Lung microvascular endothelial cell (primary cell): ENCODE data around the gene RAMP3. TPM values are rescaled to one million over a fixed set of nuclear protein-coding genes. Genes with fewer than 3 reads are reported as not detected.
"Not testable (repeated sequence)": the region's sequence is repeated elsewhere in the genome, so short reads cannot be mapped to it uniquely, and the experiment has no call there.

Experiments used
- DNase-seq, 2 donors: peaks; one replicate each; pipeline versions ENCODE4 v3.0.0 to v3.0.0-alpha.2; 2010; ENCODE audit warnings: low read depth in 2 of 2
- total RNA-seq: library from RNA; depleted of rRNA; stranded (reverse); fragments of >200 nt; gene quantifications from 2 replicates; pipeline ENCODE4 v1.2.1, GENCODE V29; 2014

RAMP3 gene
- total RNA-seq, 1 donor from 2014 or later = 218 TPM

DNA sequence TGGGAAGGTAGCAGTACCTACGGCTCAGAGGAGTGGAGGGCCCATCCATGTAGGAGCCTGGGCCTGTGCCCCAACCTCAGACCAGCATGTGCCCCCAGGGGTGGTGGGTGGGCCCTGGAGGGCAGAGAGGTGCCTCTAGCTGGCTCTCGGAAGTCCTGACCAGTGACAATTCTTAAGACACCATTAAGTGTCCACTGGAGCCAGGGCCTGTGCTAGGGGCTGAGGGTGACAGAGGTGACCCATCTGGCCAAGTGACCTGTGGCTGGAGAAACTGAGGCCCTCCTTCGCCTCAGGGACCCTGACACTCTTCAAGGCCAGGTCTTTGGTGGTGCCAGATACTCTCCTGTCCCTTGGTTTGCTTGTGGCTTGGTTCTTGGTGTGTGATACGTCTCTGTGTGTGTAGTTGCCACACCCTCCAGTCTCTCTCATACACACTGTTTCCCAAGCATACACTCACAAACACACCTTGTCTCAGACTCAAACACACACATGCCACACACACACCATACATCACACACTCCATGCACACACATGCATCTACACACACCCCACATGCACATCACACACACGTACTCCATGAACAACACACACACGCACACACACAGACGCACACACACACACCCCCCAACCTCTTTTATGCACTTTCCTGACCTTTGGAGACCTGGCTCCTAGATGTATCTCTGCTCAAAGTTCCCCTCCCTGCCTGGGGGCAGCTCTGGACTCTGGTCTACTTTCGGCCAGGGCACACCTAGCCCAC lies 897 bp upstream of the RAMP3 start:
- no peak for DNase-seq

DNA sequence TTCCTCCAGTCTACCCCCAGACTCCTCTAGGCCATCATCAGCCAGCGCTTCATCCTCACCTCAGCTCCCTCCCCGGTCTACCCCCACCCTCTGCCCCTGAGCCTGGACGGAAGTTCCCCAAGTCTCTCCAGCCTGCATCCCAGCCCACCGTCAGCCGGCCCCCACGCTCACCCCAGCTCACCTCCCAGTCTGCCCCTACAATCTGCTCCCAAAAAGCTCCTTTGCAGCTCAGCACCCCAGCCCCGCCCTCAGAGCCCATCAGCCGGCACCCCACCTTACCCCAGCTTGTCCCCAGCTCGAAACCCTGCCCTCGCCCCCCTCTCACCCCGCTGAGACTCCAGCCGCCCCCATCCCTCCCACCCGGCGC lies 322 bp upstream of the RAMP3 start:
- no peak for DNase-seq

DNA sequence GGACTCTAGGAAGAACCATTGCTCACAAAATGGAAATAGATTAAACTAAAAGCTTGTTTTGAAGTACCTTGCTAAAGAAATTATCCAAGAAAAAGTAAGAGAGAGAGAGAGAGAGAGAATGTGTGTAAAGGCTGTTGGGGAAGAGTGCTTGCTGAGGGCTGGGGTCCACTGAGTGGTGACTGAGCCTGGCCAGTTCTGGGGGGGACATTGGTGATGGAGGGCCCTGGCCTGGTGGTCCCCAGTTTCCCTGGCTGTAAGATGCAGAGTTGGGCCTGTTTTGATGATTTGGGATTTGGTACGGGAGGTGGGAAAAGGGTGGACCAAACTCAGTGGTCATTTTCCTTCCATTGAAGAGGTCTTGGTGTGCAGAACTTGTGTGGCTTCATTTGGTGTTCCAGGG lies 880 bp downstream of the RAMP3 start:
- no peak for DNase-seq

DNA sequence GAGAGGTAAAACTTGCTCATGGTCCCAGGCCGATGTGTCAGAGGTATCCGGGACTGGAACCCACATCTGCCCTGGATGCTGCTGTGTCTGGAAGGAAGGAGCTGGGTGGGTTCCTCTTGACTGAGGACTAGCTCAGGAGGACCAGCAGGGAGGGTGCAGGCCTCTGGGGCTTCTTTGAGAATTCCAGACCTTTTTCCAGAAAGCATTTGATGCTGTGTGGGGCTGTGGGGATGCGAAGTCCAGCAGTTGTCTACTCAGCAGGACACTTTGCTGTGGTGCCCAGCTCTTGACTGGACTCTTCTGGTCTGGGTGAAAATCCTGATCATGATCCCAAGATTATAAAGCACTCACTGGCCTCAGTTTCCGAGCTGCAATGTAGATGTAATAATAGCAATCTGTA lies 1.7 kb downstream of the RAMP3 start:
- DNase-seq = no peak

GRCh38 chr7:45160417-45160881 lies 2.9 kb downstream of the RAMP3 start:
- no peak for DNase-seq

GRCh38 chr7:45161138-45161537 lies 3.5 kb downstream of the RAMP3 start:
- DNase-seq = no peak

DNA sequence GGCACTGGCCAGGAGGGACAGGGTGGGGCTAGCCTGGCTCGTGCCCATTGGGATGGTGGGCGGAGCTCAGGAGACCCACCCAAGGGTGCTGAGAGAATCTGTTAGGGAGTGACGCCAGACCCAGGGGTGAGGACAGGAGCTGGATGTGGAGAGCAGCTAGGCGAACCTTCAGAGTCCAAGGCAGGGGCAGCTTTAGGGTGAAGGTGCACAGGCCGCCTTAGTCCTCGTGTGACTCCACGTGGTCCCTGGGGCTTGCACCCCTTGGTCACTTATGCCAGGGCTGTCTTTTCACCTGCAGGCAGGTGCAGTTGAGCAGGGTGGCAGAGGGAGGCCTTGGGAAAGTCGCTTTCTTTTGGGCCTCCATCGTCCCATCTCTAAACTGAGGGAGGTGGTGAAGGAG lies 4.3 kb downstream of the RAMP3 start:
- DNase-seq = no peak

GRCh38 chr7:45162311-45162845 lies 4.8 kb downstream of the RAMP3 start:
- DNase-seq = no peak

- DNase-seq = no peak
Measured at GRCh38 chr7:45162943-45163691, 5.5 kb downstream of the RAMP3 start.

DNA sequence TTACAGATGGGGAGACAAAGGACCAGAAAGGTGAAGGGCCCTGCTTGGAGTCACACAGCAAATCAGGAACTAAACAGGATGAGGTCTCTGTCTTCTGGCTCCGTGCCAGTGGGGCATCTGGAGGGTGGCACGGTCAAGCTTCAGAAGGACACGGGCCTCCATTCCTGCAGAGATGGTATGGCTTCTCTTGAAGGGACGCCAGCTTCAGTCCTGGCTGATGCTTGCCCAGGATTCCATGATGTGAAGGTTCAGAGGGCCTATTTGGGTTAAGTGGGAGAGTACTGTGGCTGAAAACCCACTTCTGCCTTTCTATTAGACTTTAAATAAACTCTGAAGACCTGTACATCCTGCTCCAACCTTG lies 6.1 kb downstream of the RAMP3 start:
- DNase-seq = no peak

DNA sequence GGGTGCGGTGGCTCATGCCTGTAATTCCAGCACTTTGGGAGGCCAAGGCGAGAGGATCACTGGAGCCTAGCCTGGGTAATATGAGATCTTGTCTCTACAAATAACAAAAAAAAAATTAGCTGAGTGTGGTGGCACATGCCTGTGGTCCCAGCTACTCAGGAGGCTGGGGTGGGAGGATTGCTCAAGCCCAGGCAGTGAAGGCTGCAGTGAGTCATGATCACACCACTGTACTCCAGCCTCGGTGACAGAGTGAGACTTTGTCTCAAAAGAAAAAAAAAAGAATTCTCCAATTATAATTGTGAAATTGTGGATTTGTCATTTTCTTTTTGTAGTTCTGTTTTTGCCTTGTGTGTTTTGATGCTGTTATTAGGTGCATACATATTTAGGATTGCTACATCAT lies 6.7 kb downstream of the RAMP3 start:
- not testable (repeated sequence) for DNase-seq

GRCh38 chr7:45165857-45166256 lies 8.3 kb downstream of the RAMP3 start:
- DNase-seq = no peak

GRCh38 chr7:45171946-45172345 lies 14.4 kb downstream of the RAMP3 start:
- DNase-seq = no peak

GRCh38 chr7:45173596-45174327 lies 16.2 kb downstream of the RAMP3 start:
- DNase-seq = no peak

DNA sequence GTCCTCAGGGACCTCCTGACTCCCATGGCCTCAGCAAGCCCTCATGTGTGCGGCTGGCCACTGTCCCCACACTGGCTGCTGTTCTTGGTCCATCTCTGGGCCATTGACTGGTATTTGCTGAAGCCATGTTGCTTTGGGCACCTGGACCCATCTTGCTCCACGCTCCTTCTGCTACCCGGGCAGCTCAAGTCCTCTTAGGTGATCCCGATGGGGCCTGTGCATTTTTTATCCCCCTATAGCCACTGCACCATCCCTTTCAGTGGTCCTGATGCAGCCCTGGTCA lies 16.7 kb downstream of the RAMP3 start:
- no peak for DNase-seq

GRCh38 chr7:45174966-45175765 lies 17.6 kb downstream of the RAMP3 start:
- no peak for DNase-seq

- no peak for DNase-seq
Measured at GRCh38 chr7:45176091-45176490, 18.5 kb downstream of the RAMP3 start.

DNA sequence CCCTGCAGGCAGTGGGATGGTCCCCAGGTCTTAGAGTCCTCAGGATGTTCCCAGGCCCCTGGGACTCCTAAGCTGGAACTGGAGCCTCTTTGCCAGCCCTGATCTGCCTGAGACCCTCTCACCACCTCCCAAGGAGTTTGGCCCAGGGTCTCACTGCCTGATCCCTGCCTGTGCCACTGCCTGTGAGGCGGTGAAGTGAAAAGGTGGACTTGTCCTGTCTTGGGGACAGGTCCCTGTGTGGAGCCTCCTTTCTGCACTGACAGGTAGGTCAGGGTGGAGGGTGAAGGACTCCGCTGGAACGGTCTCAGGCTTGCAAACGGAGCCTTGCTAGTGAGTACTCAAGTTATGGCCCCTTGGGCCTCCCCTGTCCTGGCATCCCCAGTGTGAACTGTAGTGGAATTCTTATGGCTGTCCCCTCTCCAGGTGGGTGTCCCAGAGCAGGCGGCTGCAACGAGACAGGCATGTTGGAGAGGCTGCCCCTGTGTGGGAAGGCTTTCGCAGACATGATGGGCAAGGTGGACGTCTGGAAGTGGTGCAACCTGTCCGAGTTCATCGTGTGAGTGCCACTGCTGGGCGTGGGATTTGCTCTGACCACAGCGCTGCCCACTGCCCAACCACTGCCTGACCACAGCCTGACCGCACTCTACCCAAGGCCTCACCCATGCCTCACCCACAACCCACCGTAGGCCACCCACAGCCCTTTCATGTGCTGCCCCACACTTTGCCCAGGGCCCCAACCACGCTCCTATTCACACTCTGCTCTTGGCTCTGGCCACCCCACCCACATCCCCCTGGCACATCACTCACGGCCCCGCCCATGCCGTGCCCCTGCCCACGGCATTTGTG lies 19.5 kb downstream of the RAMP3 start:
- DNase-seq = no peak

DNA sequence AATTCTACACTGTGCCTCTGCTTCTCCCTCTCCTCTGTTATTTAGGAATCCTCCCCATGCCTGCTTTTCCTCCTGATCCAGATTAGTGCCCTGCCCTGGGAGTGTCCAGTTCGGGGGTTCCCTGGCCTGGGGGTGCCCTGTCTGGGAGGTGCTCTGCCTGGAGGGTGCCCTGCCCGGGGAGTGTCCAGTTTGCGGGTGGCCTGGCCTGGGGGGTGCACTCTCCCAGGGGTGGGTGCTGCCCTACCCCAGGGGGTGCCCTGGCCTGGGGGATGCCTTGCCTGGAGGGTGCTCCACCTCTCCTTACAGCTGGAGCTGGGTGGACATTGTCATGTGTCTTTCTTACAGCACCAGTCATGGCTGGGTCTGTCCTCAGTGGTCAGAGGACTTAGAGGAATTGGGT lies 20.2 kb downstream of the RAMP3 start:
- DNase-seq = no peak
